Loucy (cell line): Measurements from ENCODE around the gene EML1.

Experiments
- H2AFZ ChIP-seq: fragments of 200-600 bp; sonication (generic); 2 replicates; pipeline ENCODE4 v1.6.0; 2016; ENCODE audit warnings: antibody characterized with exemption, mild to moderate bottlenecking, low read length, moderate library complexity
- H3F3A ChIP-seq: fragments of 200-600 bp; 2 replicates; pipeline ENCODE4 v1.6.0; 2016; ENCODE audit warnings: antibody characterized with exemption, low read depth, mild to moderate bottlenecking
- H3K27me3 ChIP-seq: fragments of 200-600 bp; sonication (generic); 2 replicates; pipeline ENCODE4 v1.6.1; 2014; ENCODE audit warnings: low read length, mild to moderate bottlenecking; ENCODE audit not compliant: insufficient read depth, poor library complexity, severe bottlenecking
- H3K36me3 ChIP-seq: fragments of 200-600 bp; sonication (generic); 2 replicates; pipeline ENCODE4 v1.6.1; 2016; ENCODE audit warnings: low read length; ENCODE audit not compliant: insufficient read depth
- H3K4me1 ChIP-seq: fragments of 200-600 bp; sonication (generic); 2 replicates; pipeline ENCODE4 v1.5.1; 2014; ENCODE audit warnings: low read length, mild to moderate bottlenecking; ENCODE audit not compliant: insufficient read depth, poor library complexity, severe bottlenecking
- H3K4me2 ChIP-seq: fragments of 200-600 bp; sonication (generic); 2 replicates; pipeline ENCODE4 v1.6.0; 2014; ENCODE audit warnings: antibody characterized with exemption, low read length, low read depth, mild to moderate bottlenecking; ENCODE audit not compliant: poor library complexity, severe bottlenecking
- H3K4me3 ChIP-seq: fragments of 200-600 bp; sonication (generic); 2 replicates; pipeline ENCODE4 v1.5.1; 2014; ENCODE audit warnings: low read length, mild to moderate bottlenecking, mixed read lengths; ENCODE audit not compliant: poor library complexity, severe bottlenecking
- H3K79me2 ChIP-seq: fragments of 200-600 bp; sonication (generic); 2 replicates; pipeline ENCODE4 v1.6.1; 2014; ENCODE audit warnings: low read length; ENCODE audit not compliant: insufficient read depth
- H3K9ac ChIP-seq: fragments of 200-600 bp; sonication (generic); 2 replicates; pipeline ENCODE4 v1.6.0; 2014; ENCODE audit warnings: mild to moderate bottlenecking, low read depth, low read length, moderate library complexity; ENCODE audit not compliant: poor library complexity, severe bottlenecking
- H3K9me2 ChIP-seq: fragments of 200-600 bp; sonication (generic); replicated peaks from 2 replicates; pipeline ENCODE4 v1.6.1; 2016; ENCODE audit warnings: low read depth, low read length, mixed read lengths
- H3K9me3 ChIP-seq: fragments of 200-600 bp; sonication (generic); 2 replicates; pipeline ENCODE4 v1.6.1; 2014; ENCODE audit warnings: mild to moderate bottlenecking, antibody characterized with exemption, low read length, low read depth; ENCODE audit not compliant: insufficient read depth
- H4K20me1 ChIP-seq: fragments of 200-600 bp; sonication (generic); 2 replicates; pipeline ENCODE4 v1.6.0; 2014; ENCODE audit warnings: antibody characterized with exemption, low read length, mild to moderate bottlenecking; ENCODE audit not compliant: insufficient read depth, poor library complexity, severe bottlenecking
- CTCF ChIP-seq: fragments of 200-600 bp; sonication (generic); conservative IDR thresholded peaks from 2 replicates; pipeline ENCODE4 v1.5.1; 2014; ENCODE audit warnings: mild to moderate bottlenecking, antibody characterized with exemption, low read length
- EZH2phosphoT487 ChIP-seq: fragments of 200-600 bp; IDR thresholded peaks from 2 replicates; pipeline ENCODE4 v1.6.1; 2018; ENCODE audit warnings: antibody characterized with exemption, mild to moderate bottlenecking, moderate library complexity, borderline replicate concordance

The EML1 gene

DNA sequence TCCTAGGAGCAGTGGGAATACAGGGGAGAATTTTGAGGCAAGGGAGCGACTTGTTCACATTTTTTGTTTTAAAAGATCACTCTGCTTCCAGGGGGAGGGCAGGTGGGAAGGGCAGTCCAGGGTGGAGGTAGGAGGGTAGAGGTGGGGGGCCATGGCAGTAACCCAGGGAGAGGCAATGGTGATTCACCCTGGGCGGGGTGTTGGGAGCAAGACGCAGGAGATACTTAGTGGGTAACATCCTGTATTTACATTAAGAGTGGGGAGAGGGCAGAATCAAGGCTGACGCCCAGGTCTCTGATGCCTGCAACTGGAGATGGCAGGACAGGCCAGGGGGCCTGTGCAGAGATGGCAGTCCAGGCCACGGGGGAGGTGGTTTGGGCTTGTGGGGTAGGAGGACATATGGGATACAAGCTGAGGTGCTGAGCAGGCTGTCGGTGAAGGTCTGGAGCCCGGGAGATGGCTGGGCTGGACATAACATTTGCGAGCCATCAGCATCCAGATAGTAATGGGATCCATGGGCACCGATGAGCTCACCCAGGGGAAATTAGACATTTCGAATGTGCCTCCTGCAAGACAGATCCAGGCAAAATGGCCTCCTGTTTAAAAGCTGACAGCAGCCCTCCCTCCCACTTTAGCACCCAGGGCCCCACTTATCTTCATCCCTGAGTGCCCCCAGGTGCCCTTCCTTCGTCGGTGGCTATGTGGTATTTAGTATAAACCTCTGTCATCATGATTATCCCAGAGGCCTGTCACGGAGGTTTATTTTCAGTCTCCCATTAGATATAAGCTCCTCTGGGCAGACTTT lies 9.3 kb downstream of the EML1 start:
- TF ChIP-seq EZH2phosphoT487 = no peak
- no peak for TF ChIP-seq CTCF
- Histone ChIP-seq H3K4me1 (no peaks in the 10 kb centered on the region), H3F3A (no peaks in the 10 kb centered on the region), H3K79me2 (no peaks in the 10 kb centered on the region), H3K4me2 (no peak overlapping the region), H4K20me1 (no peaks in the 10 kb centered on the region), H2AFZ (no peak overlapping the region), H3K4me3 (no peak overlapping the region), H3K9me3 (no peaks in the 10 kb centered on the region), H3K9ac (no peak overlapping the region), H3K27me3 (peaks cover 68% of the 10 kb centered on the region), H3K9me2 (no peaks in the 10 kb centered on the region), H3K36me3 (no peaks in the 10 kb centered on the region)

- no peaks in the 10 kb centered on the region for H3K36me3 ChIP-seq
- H3K27me3 ChIP-seq = peaks cover 70% of the 10 kb centered on the region
- no peak overlapping the region for H2AFZ ChIP-seq
- H3K9me2 ChIP-seq = no peaks in the 10 kb centered on the region
- no peaks in the 10 kb centered on the region for H3K4me1 ChIP-seq
- no peak overlapping the region for H3K9ac ChIP-seq
- no peak overlapping the region for H3K4me2 ChIP-seq
- H3K4me3 ChIP-seq = no peak overlapping the region
- H3K79me2 ChIP-seq = no peaks in the 10 kb centered on the region
- H3F3A ChIP-seq = no peaks in the 10 kb centered on the region
- H4K20me1 ChIP-seq = no peaks in the 10 kb centered on the region
- TF ChIP-seq CTCF = no peak
- TF ChIP-seq EZH2phosphoT487 = no peak
- H3K9me3 ChIP-seq = no peaks in the 10 kb centered on the region
Observed at GRCh38 chr14:99803106-99803775, 10.0 kb downstream of the EML1 start.

- no peaks in the 10 kb centered on the region for H3K9me3 ChIP-seq
- no peaks in the 10 kb centered on the region for H3K9me2 ChIP-seq
- H3K36me3 ChIP-seq = no peaks in the 10 kb centered on the region
- H4K20me1 ChIP-seq = no peaks in the 10 kb centered on the region
- no peak overlapping the region for H2AFZ ChIP-seq
- no peaks in the 10 kb centered on the region for H3F3A ChIP-seq
- no peaks in the 10 kb centered on the region for H3K79me2 ChIP-seq
- no peak overlapping the region for H3K9ac ChIP-seq
- no peak overlapping the region for H3K4me3 ChIP-seq
- TF ChIP-seq CTCF = no peak
- TF ChIP-seq EZH2phosphoT487 = no peak
- no peaks in the 10 kb centered on the region for H3K4me1 ChIP-seq
- peaks cover 76% of the 10 kb centered on the region for H3K27me3 ChIP-seq
- H3K4me2 ChIP-seq = no peak overlapping the region
Observed at GRCh38 chr14:99803803-99804202, 10.6 kb downstream of the EML1 start.
